NCI-H2196 (cell line): ENCODE data around the gene KCNV2.

ENCODE experiments used
- DNase-seq: peaks from one replicate; lab custom pipeline; 2025; ENCODE audit not compliant: unreplicated experiment; lab: John Stamatoyannopoulos, UW

Gene KCNV2

GRCh38 chr9:2758162-2758897 lies 41.0 kb downstream of the KCNV2 start:
- DNase-seq, result no peak

- DNase-seq, result no peak
These were observed 41.7 kb downstream of the KCNV2 start for GRCh38 chr9:2758898-2759510.

- DNase-seq, result no peak
These were observed 44.1 kb downstream of the KCNV2 start for GRCh38 chr9:2761424-2761823.

- no peak for DNase-seq
These were observed 47.0 kb downstream of the KCNV2 start for GRCh38 chr9:2764353-2764752.

GRCh38 chr9:2765250-2765880 lies 48.1 kb downstream of the KCNV2 start:
- no peak for DNase-seq

GRCh38 chr9:2767800-2768677 lies 50.7 kb downstream of the KCNV2 start:
- no peak for DNase-seq

GRCh38 chr9:2771087-2771486 lies 53.8 kb downstream of the KCNV2 start:
- no peak for DNase-seq

GRCh38 chr9:2771661-2772060 lies 54.4 kb downstream of the KCNV2 start:
- no peak for DNase-seq

- no peak for DNase-seq
These were observed 60.1 kb downstream of the KCNV2 start for GRCh38 chr9:2777454-2777853.

GRCh38 chr9:2778816-2779215 lies 61.5 kb downstream of the KCNV2 start:
- DNase-seq, result no peak
